Liver (tissue), 3 donors: ENCODE results near the gene ARMC5.
"Not testable (repeated sequence)": the region's sequence is repeated elsewhere in the genome, so short reads cannot be mapped to it uniquely, and the experiment has no call there.

Experiments used
- ATF3 ChIP-seq: IDR thresholded peaks from 2 replicates; pipeline ENCODE4 v1.6.1; 2016; ENCODE audit warnings: antibody characterized with exemption
- CTCF ChIP-seq: fragments of 150-350 bp; IDR thresholded peaks from 2 replicates; pipeline ENCODE4 v1.5.1; 2017; ENCODE audit warnings: improper control_type of control experiment, low read depth, low read length; ENCODE audit not compliant: missing input control
- GABPA ChIP-seq, 2 donors: IDR thresholded peaks in 1 of 2; conservative IDR thresholded peaks in 1 of 2; 2 replicates each; pipeline ENCODE4 v1.6.1; 2016; ENCODE audit warnings: antibody characterized with exemption in 2 of 2, mild to moderate bottlenecking in 1 of 2, moderate library complexity in 1 of 2
- JUND ChIP-seq, 2 donors: IDR thresholded peaks; 2 replicates each; pipeline ENCODE4 v1.6.1; 2016; ENCODE audit warnings: antibody characterized with exemption in 2 of 2
- MAX ChIP-seq: IDR thresholded peaks from 2 replicates; pipeline ENCODE4 v1.6.1; 2016; ENCODE audit warnings: antibody characterized with exemption
- RAD21 ChIP-seq, 2 donors: IDR thresholded peaks; 2 replicates each; pipeline ENCODE4 v1.6.1; 2016; ENCODE audit warnings: antibody characterized with exemption in 2 of 2, mild to moderate bottlenecking in 2 of 2
- REST ChIP-seq: IDR thresholded peaks from 2 replicates; pipeline ENCODE4 v1.6.1; 2016; ENCODE audit warnings: antibody characterized with exemption, mild to moderate bottlenecking
- RXRA ChIP-seq, 2 donors: IDR thresholded peaks; 2 replicates each; pipeline ENCODE4 v1.6.1; 2017 to 2018; ENCODE audit warnings: antibody characterized with exemption in 2 of 2, mild to moderate bottlenecking in 1 of 2
- SP1 ChIP-seq: IDR thresholded peaks from 2 replicates; pipeline ENCODE4 v1.6.1; 2018; ENCODE audit warnings: antibody characterized with exemption, mild to moderate bottlenecking
- TAF1 ChIP-seq: conservative IDR thresholded peaks from 2 replicates; pipeline ENCODE4 v1.6.1; 2016; ENCODE audit warnings: antibody characterized with exemption, mild to moderate bottlenecking
- YY1 ChIP-seq: IDR thresholded peaks from 2 replicates; pipeline ENCODE4 v1.6.1; 2016; ENCODE audit warnings: antibody characterized with exemption, mild to moderate bottlenecking
- ZBTB33 ChIP-seq: IDR thresholded peaks from 2 replicates; pipeline ENCODE4 v1.6.1; 2016; ENCODE audit warnings: antibody characterized with exemption
- donor health status: healthy.
- donor health status: healthy.

- not testable (repeated sequence) for TF ChIP-seq CTCF; ZBTB33; GABPA (IDR thresholded peaks at IDR 0.05 in 1 of 2, conservative IDR thresholded peaks at IDR 0.05 in 1 of 2); YY1; TAF1; SP1; REST; RAD21 (IDR thresholded peaks at IDR 0.05); ATF3; MAX; JUND (IDR thresholded peaks at IDR 0.05); RXRA (IDR thresholded peaks at IDR 0.05)
These were observed 13.4 kb upstream of the ARMC5 start for GRCh38 chr16:31445931-31446330.
